PC-3 (cell line): ENCODE results near the gene ZNF784.

ENCODE experiments used
- EZH2 ChIP-seq: fragments of 300-600 bp; sonication (generic); IDR thresholded peaks from one replicate; pipeline ENCODE4 v1.6.1; 2017; ENCODE audit warnings: antibody characterized with exemption, mild to moderate bottlenecking, low read length; ENCODE audit not compliant: unreplicated experiment
- TF ChIP-seq, protein P1 (sequence below): fragments of 300-600 bp; sonication (generic); conservative IDR thresholded peaks from 2 replicates; pipeline ENCODE4 v1.5.1; 2017; ENCODE audit warnings: antibody characterized with exemption, low read depth, mild to moderate bottlenecking, low read length

- no peak for TF ChIP-seq EZH2
- TF ChIP-seq, protein P1, sequence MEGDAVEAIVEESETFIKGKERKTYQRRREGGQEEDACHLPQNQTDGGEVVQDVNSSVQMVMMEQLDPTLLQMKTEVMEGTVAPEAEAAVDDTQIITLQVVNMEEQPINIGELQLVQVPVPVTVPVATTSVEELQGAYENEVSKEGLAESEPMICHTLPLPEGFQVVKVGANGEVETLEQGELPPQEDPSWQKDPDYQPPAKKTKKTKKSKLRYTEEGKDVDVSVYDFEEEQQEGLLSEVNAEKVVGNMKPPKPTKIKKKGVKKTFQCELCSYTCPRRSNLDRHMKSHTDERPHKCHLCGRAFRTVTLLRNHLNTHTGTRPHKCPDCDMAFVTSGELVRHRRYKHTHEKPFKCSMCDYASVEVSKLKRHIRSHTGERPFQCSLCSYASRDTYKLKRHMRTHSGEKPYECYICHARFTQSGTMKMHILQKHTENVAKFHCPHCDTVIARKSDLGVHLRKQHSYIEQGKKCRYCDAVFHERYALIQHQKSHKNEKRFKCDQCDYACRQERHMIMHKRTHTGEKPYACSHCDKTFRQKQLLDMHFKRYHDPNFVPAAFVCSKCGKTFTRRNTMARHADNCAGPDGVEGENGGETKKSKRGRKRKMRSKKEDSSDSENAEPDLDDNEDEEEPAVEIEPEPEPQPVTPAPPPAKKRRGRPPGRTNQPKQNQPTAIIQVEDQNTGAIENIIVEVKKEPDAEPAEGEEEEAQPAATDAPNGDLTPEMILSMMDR = no peak
Measured at GRCh38 chr19:55585658-55586339, 38.6 kb downstream of the ZNF784 start.
